ENCODE data around the gene C1orf21. TPM values are rescaled to one million over a fixed set of nuclear protein-coding genes. Genes with fewer than 3 reads are reported as not detected.

C1orf21 gene
- total RNA-seq, 4 donors from 2014 or later: 30.6 to 61.7 (median 43.0) TPM

GRCh38 chr1:184476187-184476586 is 89.4 kb downstream of the C1orf21 start:
- WGBS, 2 donors: 89 to 90% methylated on average over 2 of the region's 2 CpGs
- no peak overlapping the region for H3K4me3 ChIP-seq
- TF ChIP-seq CTCF (IDR thresholded peaks at IDR 0.05) (no peak), POLR2A (IDR thresholded peaks at IDR 0.05) (no peak)
- no peak overlapping the region for H3K27ac ChIP-seq
- peaks cover 0 to 19% (median 2%) of the 10 kb centered on the region in 4 donors for H3K4me1 ChIP-seq
- H3K27me3 ChIP-seq: no peaks in the 10 kb centered on the region
- no peak for DNase-seq (ENCODE audit: low spot score in 2 of 2)
- peaks cover 0 to 21% (median 0%) of the 10 kb centered on the region in 3 donors for H3K36me3 ChIP-seq
- peaks cover 0 to 6% (median 0%) of the 10 kb centered on the region in 4 donors for H3K9me3 ChIP-seq

- DNase-seq (ENCODE audit: low spot score in 2 of 2): no peak
- peaks cover 0 to 3% (median 0%) of the 10 kb centered on the region in 4 donors for H3K9me3 ChIP-seq
- 95 to 96% methylated on average over 14 of the region's 14 CpGs for WGBS, 2 donors
- H3K4me1 ChIP-seq: peaks cover 0 to 39% (median 8%) of the 10 kb centered on the region in 4 donors
- H3K27me3 ChIP-seq: no peaks in the 10 kb centered on the region
- peaks cover 0 to 20% (median 0%) of the 10 kb centered on the region in 3 donors for H3K36me3 ChIP-seq
- H3K4me3 ChIP-seq: no peak overlapping the region
- no peak overlapping the region for H3K27ac ChIP-seq
- no peak for TF ChIP-seq POLR2A (IDR thresholded peaks at IDR 0.05)
- TF ChIP-seq EP300 (IDR thresholded peaks at IDR 0.05): no peak
- no peak for TF ChIP-seq CTCF (IDR thresholded peaks at IDR 0.05)
These were observed 92.8 kb downstream of the C1orf21 start for GRCh38 chr1:184479435-184480167.

GRCh38 chr1:184480736-184481135 is 93.9 kb downstream of the C1orf21 start:
- peak overlapping the region in 1 of 4 donors; percentile 83 for H3K27ac ChIP-seq
- H3K4me3 ChIP-seq: no peak overlapping the region
- H3K4me1 ChIP-seq: peaks cover 0 to 49% (median 15%) of the 10 kb centered on the region in 4 donors
- no peaks in the 10 kb centered on the region for H3K9me3 ChIP-seq
- peaks cover 0 to 16% (median 0%) of the 10 kb centered on the region in 3 donors for H3K36me3 ChIP-seq
- no peak for TF ChIP-seq CTCF (IDR thresholded peaks at IDR 0.05)
- no peak for TF ChIP-seq EP300 (IDR thresholded peaks at IDR 0.05)
- no peak for TF ChIP-seq POLR2A (IDR thresholded peaks at IDR 0.05)
- DNase-seq (ENCODE audit: low spot score in 2 of 2): no peak
- 86% methylated on average over 5 of the region's 5 CpGs for WGBS, 2 donors
- no peaks in the 10 kb centered on the region for H3K27me3 ChIP-seq

GRCh38 chr1:184482136-184482535 is 95.3 kb downstream of the C1orf21 start:
- no peaks in the 10 kb centered on the region for H3K9me3 ChIP-seq
- 58 to 68% methylated on average over 5 of the region's 5 CpGs for WGBS, 2 donors

More at GRCh38 chr1:184482136-184482535, 95.3 kb downstream of the C1orf21 start:
- Histone ChIP-seq H3K27me3 (no peaks in the 10 kb centered on the region), H3K4me1 (peaks cover 0 to 63% (median 21%) of the 10 kb centered on the region in 4 donors), H3K36me3 (peaks cover 0 to 16% (median 0%) of the 10 kb centered on the region in 3 donors), H3K27ac (peak overlapping the region; percentile 50 to 83 (median 70)), H3K4me3 (no peak overlapping the region)
- peak; percentile 57 to 73 for DNase-seq (ENCODE audit: low spot score in 2 of 2)
- TF ChIP-seq POLR2A (IDR thresholded peaks at IDR 0.05) (no peak), CTCF (IDR thresholded peaks at IDR 0.05) (no peak), EP300 (IDR thresholded peaks at IDR 0.05) (peak in 1 of 2 donors; percentile 83)
